Erythroblast (primary cell): ENCODE results near the gene COL5A2.

Experiments
- GATA1 ChIP-seq: IDR thresholded peaks from 2 replicates; pipeline ENCODE4 v1.6.1; 2011; ENCODE audit warnings: low read depth, mild to moderate bottlenecking, control low read depth, low read length, moderate library complexity
- POLR2A ChIP-seq: IDR thresholded peaks from 2 replicates; pipeline ENCODE4 v1.6.1; 2011; ENCODE audit warnings: mild to moderate bottlenecking, low read length

DNA sequence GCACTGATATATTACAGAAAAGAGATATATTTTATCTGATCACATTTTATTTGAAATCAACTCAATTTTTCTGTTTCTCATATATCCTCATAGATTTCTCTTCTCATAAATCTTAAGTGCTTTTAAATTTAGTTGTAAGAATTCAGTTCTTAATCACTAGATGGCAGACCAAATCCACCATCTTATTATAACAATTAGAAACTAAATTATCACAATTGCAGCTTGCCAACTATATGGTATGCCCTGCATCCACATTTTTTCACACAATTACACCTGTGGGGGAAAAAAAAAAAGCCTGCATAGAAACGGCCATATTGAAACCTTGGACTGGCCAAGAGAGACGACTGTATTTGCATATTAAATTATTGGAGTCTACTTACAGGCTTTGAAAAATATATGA, 64.4 kb downstream of the COL5A2 start:
- TF ChIP-seq POLR2A: no peak
- TF ChIP-seq GATA1: no peak
